ENCODE measurements around the gene NME2.

- TF ChIP-seq CTCF (IDR thresholded peaks at IDR 0.05) (no peak), POLR2A (IDR thresholded peaks at IDR 0.05) (no peak)
These were observed 34.6 kb downstream of the NME2 start for GRCh38 chr17:51200846-51201245.
